ENCODE data around the gene VSIR.

- TF ChIP-seq SUZ12 (IDR thresholded peaks at IDR 0.05; ENCODE audit: extremely low read depth, insufficient read depth, insufficient read length) (no peak), ZNF274 (IDR thresholded peaks at IDR 0.05; ENCODE audit: low read depth, low read length) (no peak)
Observed at GRCh38 chr10:71751515-71752224, 21.6 kb downstream of the VSIR start.
